DMS153 (cell line): ENCODE results near the gene MVB12B.
"Not testable (repeated sequence)": the region's sequence is repeated elsewhere in the genome, so short reads cannot be mapped to it uniquely, and the experiment has no call there.

Source experiments
- DNase-seq: peaks from one replicate; lab custom pipeline; 2025; lab: John Stamatoyannopoulos, UW

Gene MVB12B, protein sequence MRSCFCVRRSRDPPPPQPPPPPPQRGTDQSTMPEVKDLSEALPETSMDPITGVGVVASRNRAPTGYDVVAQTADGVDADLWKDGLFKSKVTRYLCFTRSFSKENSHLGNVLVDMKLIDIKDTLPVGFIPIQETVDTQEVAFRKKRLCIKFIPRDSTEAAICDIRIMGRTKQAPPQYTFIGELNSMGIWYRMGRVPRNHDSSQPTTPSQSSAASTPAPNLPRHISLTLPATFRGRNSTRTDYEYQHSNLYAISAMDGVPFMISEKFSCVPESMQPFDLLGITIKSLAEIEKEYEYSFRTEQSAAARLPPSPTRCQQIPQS

DNA sequence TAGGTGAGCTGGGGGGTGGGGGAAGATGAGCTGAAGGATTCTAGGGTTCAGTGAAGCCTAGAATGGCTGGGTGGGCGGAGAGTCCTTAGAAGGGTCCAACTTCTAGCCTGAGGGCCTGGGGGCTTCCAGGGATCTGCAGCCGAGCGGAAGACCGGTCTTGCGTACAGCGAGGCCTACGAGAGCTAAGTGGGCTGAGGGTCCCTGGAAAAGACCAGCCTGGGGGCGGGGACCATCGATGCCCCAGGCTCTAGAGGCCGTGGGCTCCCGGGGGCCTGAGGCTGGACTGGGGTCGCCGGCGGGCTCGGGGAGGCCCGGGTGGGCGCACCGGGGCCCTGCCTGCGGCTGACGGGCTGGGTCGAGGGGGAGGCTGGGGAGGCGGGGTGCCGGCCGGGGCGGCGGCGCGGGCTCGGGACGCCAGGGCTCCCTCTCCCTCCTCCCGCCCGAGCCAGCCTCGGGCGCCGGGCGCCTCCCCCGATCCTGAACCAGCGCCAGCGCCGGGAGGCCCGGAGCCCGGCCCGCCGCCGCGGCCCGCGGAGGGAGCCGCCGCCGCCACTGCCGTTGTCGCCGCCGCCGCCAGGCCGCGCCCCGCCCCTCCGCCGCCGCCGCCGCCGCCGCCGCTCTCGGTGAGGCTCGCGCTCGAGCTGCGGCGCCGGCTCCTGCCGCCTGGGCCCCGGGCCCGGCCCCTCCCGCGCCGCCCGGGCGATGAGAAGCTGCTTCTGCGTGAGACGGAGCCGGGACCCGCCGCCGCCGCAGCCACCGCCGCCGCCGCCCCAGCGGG is at the start of gene MVB12B:
Gene MVB12B, plus strand, starts transcription at position 602 of the 778 bp plus-strand sequence. Its CDS starts 101 bp downstream, at position 703.
- no peak for DNase-seq

DNA sequence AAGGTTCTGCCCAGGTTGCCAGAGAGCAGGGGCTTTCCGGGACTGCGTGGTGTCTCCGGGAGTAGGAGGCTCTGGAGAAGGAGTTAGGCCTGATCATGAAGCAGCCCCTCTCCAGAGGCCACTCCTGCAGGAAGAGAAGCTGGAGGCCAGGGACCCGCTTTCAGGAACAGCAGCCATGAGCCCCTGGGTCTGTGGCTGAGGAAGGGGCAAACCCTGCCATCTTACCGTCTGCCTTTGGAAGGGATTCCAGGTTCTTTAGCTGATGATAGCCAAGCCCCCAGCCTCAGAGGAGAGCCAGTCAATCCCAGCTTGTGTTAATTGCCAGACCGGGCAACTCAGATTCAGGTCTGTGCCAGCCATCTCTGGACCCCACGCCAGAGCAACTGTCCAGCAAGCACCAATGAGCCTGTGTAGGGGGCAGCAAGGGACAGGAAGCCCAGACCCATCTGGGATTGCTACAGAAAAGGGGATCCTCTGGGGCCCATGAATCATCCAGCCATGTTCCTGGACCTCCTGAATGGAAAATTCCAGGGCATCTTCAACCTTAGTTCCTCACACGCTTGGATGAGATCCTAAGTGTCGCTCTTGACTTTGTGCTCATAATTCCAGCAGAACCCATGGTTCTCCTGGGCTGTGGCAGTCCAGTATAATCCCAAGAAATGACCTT is 42.7 kb upstream of the MVB12B start:
- DNase-seq: no peak

DNA sequence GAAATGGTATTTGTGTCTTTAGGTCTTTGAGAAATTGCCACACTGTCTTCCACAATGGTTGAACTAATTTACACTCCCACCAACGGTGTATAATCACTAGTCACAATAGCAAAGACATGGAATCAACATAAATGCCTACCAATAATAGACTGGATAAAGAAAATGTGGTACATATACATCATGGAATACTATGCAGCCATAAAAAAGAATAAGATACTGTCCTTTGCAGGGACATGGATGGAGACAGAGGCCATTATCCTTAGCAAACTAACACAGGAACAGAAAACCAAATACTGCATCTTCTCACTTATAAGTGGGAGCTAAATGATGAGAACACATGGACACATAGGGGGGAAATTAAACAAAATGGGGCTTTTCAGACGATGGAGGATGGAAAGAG is 41.0 kb upstream of the MVB12B start:
- not testable (repeated sequence) for DNase-seq

DNA sequence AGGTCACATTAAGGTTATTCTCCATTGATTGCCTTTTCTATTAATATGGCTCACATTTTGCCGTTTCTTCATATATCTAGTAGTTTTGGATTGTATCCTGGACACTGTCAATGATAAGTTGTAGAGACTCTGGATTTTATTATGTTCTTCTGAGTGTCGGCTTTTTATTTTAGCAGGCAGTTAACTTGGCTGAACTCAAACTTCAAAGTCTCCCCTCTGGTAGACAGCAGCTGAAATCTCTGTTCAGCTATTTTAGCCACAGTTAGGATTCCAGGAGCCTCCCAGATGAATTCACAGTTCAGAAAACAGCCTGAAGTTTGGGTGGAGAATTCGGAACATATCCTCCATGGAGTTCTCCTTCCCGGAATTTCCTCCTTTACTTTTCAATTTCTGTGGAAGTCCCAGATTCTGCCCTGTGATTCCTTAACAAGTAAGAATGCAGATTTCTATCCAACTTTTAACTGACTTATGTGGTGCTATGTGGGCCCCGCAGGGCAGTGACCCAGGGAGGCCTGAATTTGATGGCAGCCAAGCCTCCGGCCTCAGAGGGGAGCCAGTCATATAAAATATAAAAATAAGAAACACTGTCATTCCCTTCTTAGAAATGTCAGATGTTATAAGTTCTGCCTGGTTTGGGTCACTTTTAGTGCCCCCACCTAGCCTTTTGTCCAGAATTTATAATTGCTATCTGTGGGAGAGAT is 39.3 kb upstream of the MVB12B start:
- DNase-seq: no peak

DNA sequence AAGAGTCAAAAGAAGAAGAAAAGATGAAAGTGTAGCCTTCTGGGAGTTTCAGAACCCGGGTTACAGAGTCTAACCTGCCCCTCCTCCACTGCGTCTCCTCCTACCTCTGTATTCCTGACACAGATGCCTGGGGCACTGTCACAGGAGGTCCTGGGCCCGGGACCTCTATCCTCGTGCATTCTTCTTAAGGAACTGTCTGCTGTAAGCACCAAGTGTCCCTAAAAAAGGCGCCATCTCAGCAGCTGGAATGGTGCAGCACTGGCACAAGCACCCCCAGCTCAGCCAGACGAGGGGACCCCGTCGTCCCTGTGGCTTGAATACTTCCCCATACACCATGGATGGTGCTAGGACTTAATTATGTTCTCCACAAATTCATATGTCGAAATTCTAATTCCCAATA is 35.8 kb upstream of the MVB12B start:
- DNase-seq: no peak

DNA sequence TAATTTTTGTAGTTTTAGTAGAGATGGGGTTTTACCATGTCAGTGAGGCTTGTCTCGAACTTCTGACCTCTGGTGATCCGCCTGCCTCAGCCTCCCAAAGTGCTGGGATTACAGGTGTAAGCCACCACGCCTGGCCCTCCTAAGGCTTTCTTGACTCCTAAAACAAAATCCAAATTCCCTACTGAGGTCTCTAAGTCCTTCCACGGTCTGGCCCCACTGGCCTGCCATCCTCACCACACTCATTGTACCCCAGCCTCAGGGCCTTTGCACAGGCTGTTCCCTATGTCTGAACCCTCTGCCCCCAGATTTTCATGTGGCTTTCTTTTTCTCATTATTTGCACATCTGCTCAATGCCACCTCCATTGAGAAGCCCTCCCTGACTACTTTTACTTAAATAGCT is 34.7 kb upstream of the MVB12B start:
- DNase-seq: no peak

DNA sequence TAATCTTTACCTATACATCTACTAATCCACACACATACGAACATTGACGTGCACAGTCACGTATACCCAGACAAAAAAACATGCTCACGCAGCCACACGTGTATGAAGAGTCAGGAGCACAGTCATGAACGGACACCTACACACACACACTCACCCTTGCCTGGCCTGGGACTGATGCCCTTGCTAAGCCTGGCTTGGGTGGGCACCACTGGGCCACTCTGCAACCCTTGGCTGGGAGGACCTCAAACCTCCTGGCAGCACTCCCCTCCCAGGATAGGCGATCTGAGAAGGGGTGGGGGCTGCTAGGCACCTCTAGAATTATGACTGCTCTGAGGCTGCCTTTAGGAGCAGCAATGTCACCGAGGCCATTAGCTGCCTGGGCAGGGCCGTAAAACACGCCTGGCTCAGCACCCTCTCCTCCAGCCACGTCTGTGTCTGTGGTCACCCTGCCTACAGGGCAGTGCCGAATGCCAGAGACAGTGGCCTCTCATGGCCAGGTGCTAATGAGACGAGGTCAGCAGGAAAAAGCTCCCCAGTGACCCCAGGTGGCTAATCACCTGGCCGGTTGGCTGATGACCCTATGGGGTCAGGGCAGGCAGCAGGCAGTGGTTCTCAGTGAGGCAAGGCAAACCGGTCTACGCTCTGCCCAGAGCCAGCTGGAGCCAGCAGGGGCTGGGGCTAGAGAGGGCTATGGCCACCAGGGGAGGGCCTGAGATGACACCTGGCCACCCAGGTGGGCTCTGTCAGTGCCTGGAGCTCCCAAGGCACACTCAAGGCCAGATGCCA is 33.7 kb upstream of the MVB12B start:
- DNase-seq: no peak

DNA sequence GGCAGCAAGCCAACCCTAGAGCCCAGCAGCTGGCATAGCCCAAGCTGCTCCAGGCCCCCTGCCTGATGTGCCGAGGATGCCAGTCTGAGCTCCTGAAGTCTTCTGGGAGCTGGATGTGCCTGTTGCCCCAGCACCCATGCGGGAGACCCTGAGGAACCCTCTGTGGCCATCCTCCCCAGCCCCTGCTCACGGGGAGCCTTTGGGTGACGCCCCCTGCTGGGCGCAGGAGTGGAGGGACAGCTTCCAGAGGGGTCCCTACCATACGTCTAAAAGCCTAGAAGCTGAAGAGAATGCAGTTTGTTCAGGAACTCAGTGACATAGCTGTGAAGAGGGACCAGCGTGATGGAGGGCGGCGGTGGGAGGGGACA is 33.1 kb upstream of the MVB12B start:
- no peak for DNase-seq

DNA sequence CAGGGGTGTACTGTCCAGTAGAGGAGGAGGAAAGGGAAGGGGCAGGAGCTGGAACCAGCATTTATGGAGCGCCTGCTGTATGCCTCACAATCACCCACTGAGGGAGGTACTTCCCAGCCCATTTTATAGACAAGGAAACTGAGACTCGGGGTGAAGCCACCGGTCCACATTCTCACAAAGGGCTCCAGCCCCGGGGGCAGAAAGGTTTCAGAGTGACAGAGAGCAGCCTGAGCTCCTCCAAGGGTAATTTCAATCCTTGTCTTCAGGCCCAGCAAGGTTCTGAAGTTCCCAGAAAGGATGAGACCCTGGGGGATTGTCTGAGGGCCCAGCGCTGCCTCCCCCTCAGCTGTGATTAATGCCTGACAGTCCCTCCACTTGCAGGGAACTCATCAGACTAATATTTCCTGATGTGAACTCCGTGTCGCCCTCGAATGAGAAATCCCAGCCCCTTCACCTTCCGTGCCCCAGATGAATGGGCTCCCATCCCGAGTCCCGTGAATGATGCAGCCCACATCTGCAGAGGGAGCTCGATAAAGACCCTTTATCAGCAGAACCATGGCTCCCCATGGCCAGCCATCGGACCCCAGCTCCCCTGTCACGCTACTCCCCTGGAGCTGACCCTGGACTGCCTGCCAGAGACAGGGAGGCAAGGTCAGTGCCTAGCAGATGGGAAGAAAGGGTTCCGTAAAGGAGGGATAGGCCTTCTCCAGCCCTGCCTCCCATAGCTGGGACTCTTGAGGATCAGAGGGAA is 32.1 kb upstream of the MVB12B start:
- no peak for DNase-seq

DNA sequence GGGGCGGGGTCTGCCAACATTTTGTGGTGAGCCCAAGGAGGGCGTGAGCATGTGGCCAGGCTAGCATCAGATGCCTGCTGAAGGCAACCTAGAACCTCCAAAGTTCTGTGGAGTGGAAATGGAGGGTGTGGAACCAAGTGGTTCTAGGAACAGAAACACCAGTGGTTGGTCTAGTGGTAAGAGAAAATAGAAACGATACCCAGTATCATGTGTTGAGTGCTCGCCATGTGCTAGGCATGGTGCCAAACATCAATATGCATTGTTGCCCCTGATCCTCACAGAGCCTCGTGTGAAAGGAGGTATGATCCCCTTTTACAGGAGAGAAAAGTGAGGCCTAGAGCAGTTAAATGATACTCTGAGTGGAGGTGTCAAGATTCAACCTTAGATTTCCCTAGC is 31.5 kb upstream of the MVB12B start:
- DNase-seq: no peak

DNA sequence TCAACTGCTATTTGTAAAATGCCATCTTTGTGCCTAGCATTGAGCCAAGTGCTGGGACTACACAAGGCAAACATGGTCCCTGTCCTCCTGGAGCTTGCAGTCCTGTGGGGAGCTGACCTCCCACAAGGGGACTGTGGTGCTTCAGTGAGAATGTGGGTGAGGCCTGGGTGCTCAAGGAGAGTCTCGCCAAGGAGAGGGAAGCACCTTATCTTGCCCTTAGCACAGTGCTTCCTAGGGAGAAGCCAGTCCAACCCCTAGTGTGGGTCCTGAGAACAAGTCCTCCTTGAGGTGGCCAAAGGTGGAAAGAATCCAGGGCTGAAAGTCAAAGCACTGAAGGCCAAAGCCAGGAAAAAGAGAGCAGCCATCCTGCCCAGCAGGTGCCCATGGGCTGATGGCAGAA is 31.1 kb upstream of the MVB12B start:
- no peak for DNase-seq

DNA sequence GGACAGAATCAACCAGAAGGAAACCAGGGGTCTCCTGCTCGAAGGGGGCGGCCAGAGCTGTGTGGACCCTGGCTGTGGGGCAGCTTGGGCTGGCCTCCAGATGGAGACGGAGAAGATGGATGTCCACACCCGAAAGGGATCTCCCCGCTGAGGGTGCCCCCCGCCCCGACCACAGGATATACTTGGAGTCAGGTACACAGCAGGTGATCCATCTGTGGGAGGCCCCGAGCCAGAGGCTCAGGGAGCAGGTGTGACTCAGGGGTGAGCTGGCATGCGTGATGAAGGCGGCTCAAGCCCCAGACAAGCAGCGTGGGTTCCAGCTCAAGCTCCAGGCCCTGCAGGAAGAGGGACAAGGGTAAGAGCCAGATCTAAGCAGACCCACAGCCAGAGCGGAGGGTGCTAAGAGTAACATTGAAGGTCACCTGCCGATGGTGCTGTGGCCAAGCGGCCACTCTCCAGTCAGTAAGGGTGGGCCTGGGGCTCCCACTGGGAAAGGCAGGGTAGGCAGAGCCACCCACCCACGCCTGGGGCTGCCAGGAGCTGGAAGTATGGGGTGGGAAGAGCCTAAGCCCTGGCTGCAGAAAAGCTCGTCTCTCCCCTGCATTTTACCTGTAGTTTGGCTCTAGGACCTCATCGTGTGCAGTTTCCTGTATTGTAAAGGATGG is 30.6 kb upstream of the MVB12B start:
- no peak for DNase-seq

DNA sequence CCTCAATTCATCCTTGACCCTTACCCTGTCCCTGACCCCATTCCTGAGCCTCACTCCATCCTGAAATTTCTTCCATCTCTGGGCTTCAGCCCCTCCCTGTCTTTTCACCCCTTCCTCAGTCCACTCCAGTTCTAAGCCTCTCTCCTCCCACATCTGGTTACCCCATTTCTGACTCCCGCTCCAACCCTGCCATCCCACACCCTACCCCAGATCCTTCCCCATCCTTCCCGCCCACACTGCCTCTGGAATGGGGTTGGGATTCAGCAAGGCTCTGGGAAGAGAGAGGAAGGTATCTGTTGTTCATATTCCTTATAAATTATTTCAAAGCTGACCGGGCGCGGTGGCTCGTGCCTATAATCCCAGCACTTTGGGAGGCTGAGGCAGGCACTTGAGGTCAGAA is 29.9 kb upstream of the MVB12B start:
- DNase-seq: no peak

DNA sequence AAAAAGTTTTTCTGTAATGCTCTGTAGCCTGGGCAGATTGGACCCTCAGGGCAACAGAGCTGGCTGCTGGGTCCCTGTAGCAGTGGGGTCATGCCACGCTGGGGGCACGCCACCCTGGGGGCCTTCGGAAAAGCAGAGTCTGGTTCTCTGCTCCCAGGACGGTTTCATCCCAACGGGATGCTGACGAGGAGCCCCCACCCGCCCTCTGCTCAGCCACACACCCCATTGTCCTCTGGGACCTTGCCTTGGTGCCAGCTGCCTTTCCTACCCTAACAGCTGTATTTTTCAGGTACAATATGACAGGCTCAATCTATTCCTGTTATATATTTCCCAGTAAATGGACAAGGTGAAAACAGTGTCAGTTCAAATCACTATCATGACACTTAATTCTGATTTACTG is 29.0 kb upstream of the MVB12B start:
- no peak for DNase-seq

DNA sequence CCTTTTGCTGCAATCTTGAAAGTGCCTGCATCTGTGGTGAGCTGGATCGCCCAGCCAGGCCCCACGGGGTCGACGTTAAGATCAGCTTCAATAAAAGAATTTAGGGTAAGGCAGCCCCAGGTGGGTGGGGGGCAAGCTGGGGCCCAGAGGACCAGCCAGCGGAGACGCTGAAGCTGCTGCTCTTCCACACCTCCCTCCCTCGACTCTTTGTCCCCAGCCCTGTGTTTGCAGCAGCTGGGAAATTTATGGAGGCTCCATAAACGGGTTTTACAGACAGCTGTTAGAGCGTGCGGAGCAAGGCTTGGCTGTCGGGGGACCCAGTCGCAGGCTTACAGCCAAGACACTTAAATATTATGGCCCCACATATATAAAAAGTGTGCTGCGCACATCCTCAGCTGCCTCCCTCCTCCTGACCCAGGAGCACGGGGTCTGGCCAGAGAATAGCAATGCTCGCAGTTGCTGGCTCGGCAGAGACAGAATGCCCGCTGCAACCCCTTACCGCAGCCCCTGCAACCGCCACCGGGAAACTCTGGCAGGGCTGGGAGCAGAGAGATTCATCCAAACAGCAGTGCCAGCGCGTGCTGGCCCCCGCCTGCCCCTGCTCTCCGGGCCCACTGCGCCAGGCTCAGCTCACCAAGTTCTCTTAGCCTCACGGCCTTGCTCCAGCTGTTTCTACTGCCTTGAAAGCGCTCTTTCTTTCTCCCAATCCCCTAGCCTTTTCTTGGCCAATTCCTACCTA is 28.4 kb upstream of the MVB12B start:
- DNase-seq: peak; percentile 30

DNA sequence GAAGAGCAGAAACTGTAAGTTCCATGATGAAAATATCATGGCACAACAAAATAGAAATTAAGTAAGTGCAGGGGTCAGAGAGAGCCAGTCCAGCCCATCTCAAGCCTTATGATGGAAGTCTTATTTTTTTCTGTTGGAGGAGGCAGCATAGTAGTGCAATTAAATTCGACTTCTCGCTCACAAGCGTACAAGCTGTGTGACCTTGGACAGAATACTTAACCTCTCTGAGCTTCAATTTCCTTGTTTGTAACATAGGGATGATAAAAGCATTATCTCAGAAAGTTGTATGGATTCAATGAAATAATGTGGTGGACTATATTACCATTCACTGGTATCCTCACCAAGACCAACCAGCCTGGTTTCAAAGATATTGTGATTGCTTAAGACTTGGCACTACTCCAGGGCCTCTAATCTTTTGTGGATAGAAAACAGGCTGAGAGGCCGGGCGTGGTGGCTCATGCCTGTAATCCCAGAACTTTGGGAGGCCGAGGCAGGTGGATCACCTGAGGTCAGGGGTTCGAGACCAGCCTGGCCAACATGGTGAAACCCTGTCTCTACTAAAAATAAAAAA is 26.8 kb upstream of the MVB12B start:
- no peak for DNase-seq

DNA sequence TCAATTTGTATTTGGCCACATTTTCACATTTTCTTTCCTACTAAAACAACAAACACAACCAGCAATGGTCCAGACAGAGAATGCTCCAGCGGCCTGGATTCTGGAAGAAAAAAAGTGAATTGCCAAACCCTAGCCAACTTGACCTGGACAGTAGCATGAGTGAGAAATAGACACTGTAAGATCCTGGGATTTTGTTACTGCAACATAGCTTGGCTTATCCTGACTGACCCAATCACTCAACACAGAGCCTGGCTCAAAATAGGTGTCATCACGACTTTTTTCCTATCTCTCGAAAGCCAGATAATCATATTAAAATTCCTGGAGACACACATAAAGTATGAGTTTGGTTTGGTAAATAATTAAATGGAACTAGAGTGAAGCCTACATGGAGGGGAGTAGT is 25.4 kb upstream of the MVB12B start:
- DNase-seq: no peak

DNA sequence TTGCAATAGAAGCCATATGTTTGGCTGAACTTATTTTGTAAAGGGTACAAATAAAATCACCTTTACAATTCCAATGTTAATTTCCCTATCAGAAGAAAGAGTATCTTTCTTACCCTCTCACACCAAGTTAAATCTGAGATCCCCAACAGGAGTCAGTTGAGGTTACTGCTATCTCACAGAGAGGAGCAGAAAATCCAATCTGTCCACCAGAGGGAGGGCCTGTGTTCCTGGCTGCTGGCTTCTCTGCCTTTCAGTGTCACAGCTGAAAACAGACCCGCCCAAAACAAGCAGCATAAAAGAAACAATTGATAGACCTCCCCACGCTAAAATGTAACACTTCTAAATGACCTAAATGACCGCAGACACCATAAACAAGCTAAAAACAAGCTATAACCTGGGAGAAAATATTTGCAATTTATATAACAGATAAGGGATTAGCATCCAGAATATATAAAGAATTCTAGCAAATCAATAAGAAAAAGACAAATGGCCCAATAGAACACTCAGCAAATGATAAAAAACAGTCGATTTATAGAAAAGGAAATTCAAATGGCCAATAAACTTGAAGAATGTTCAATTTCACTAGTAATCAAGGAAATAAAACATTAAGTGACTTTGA is 24.5 kb upstream of the MVB12B start:
- DNase-seq: peak; percentile 56

DNA sequence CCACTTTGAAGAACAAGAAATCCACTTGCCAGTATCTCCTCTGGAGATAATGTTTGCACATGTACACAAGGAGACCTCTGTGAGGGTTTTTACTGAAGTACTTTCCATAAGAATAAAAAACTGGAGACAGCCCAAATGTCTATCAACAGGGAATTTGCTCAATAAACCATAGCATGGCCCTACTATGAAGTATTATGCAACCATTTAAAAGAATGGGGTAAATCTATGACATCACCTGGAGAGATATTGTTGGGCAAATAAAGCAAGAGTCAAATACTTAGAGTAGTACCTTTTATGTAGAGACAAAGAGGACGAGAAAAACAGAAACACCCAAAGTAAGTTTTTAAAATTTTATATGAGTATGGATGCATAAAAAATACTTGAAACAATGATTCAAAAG is 23.9 kb upstream of the MVB12B start:
- no peak for DNase-seq
